GM18951 (cell line): ENCODE data around the gene KRT75.

Experiments used
- POLR2A ChIP-seq: IDR thresholded peaks from 4 replicates; pipeline ENCODE4 v1.6.1; 2011; ENCODE audit warnings: mild to moderate bottlenecking; ENCODE audit not compliant: insufficient read length, insufficient read depth; ENCODE audit errors: extremely low read depth
- in situ Hi-C: fragments of 300-500 bp; cut with MboI; formaldehyde crosslinking; loops from one replicate; pipeline ENCODE4 v1.12.0; 2022; ENCODE audit warnings: low sequenced_read_pairs, mixed read lengths, inconsistent platforms; ENCODE audit not compliant: unreplicated experiment

KRT75 gene

GRCh38 chr12:52402377-52402776 lies 31.8 kb downstream of the KRT75 start:
- no peak for TF ChIP-seq POLR2A
- in situ Hi-C loops, result no loop called here

GRCh38 chr12:52401926-52402325 lies 32.2 kb downstream of the KRT75 start:
- in situ Hi-C loops, result no loop called here
- no peak for TF ChIP-seq POLR2A

- in situ Hi-C loops, result no loop called here
- TF ChIP-seq POLR2A, result no peak
These were observed 32.6 kb downstream of the KRT75 start for GRCh38 chr12:52401526-52401925.

- in situ Hi-C loops, result no loop called here
- TF ChIP-seq POLR2A, result no peak
These were observed 33.3 kb downstream of the KRT75 start for GRCh38 chr12:52400906-52401305.

- in situ Hi-C loops, result no loop called here
- TF ChIP-seq POLR2A, result no peak
These were observed 34.4 kb downstream of the KRT75 start for GRCh38 chr12:52399756-52400155.

- no peak for TF ChIP-seq POLR2A
- in situ Hi-C loops, result no loop called here
These were observed 36.0 kb downstream of the KRT75 start for GRCh38 chr12:52398176-52398575.

- no peak for TF ChIP-seq POLR2A
- in situ Hi-C loops, result no loop called here
These were observed 37.5 kb downstream of the KRT75 start for GRCh38 chr12:52396656-52397055.

GRCh38 chr12:52395761-52396434 lies 38.3 kb downstream of the KRT75 start:
- no peak for TF ChIP-seq POLR2A
- in situ Hi-C loops, result no loop called here

- in situ Hi-C loops, result no loop called here
- TF ChIP-seq POLR2A, result no peak
These were observed 39.2 kb downstream of the KRT75 start for GRCh38 chr12:52394836-52395405.

GRCh38 chr12:52392465-52393007 lies 41.6 kb downstream of the KRT75 start:
- no peak for TF ChIP-seq POLR2A
- in situ Hi-C loops, result no loop called here

GRCh38 chr12:52391618-52392002 lies 42.6 kb downstream of the KRT75 start:
- no peak for TF ChIP-seq POLR2A
- in situ Hi-C loops, result no loop called here

- TF ChIP-seq POLR2A, result no peak
- in situ Hi-C loops, result no loop called here
These were observed 43.2 kb downstream of the KRT75 start for GRCh38 chr12:52390739-52391617.
